Small intestine (tissue), 7 donors: ENCODE results near the gene ZC3H6. TPM values are rescaled to one million over a fixed set of nuclear protein-coding genes. Genes with fewer than 3 reads are reported as not detected.

ENCODE experiments used
- DNase-seq, 2 donors: peaks; one replicate each; pipeline versions ENCODE4 v3.0.0 to v3.0.0-alpha.2; 2013
- FAIRE-seq: peaks from 2 replicates; lab custom pipeline; 2012; peaks lifted over from hg19 to GRCh38; lab: Jason Lieb, UNC
- H3K27ac ChIP-seq, 3 donors: one replicate each; pipeline ENCODE4 v1.5.1; 2013; ENCODE audit warnings: low read length in 2 of 3, mild to moderate bottlenecking in 2 of 3, control low read depth in 1 of 3, inconsistent platforms in 1 of 3, low read depth in 1 of 3, moderate library complexity in 1 of 3
- H3K27me3 ChIP-seq, 3 donors: one replicate each; pipeline ENCODE4 v1.6.1; 2013; ENCODE audit warnings: low read length in 3 of 3, inconsistent platforms in 1 of 3; ENCODE audit not compliant: control insufficient read depth in 3 of 3, insufficient read depth in 3 of 3
- H3K36me3 ChIP-seq, 3 donors: one replicate each; pipeline ENCODE4 v1.6.1; 2013; ENCODE audit warnings: low read length in 3 of 3, inconsistent platforms in 1 of 3, low read depth in 1 of 3, mild to moderate bottlenecking in 1 of 3, moderate library complexity in 1 of 3; ENCODE audit not compliant: control insufficient read depth in 3 of 3, insufficient read depth in 2 of 3
- H3K4me1 ChIP-seq, 3 donors: one replicate each; pipeline ENCODE4 v1.6.1; 2013; ENCODE audit warnings: low read length in 2 of 3, inconsistent platforms in 1 of 3, low read depth in 1 of 3, mild to moderate bottlenecking in 1 of 3, moderate library complexity in 1 of 3; ENCODE audit not compliant: control insufficient read depth in 3 of 3, insufficient read depth in 2 of 3
- H3K4me3 ChIP-seq, 3 donors: one replicate each; pipeline ENCODE4 v1.5.1; 2013; ENCODE audit warnings: low read length in 3 of 3, control low read depth in 1 of 3, inconsistent platforms in 1 of 3, low read depth in 1 of 3, mild to moderate bottlenecking in 1 of 3, moderate library complexity in 1 of 3
- H3K9me3 ChIP-seq, 2 donors: one replicate each; pipeline ENCODE4 v1.6.1; 2013; ENCODE audit warnings: low read depth in 1 of 2, low read length in 1 of 2; ENCODE audit not compliant: control insufficient read depth in 2 of 2, insufficient read depth in 1 of 2
- WGBS, 3 donors: extraction: QIAGEN DNeasy Blood & Tissue Kit; methylation state at CpG; one replicate each; pipeline ENCODE4 v1.1.7; 2013; 5-methylcytosine and 5-hydroxymethylcytosine counted together
- polyA plus RNA-seq, 4 donors: library from polyadenylated mRNA; stranded (reverse) in 3 of 4; unstranded in 1 of 4; fragments of 200-250 nt in 3 of 4; fragments of 120-200 nt in 1 of 4; gene quantifications; one replicate each; pipeline versions ENCODE4 v1.2.1 to v1.2.3, GENCODE V29; 2013
- donor health status: healthy with polysubstance abuse.
- donor health status: control.
- donor health status: control.
- donor health status: Bipolar disorder and iron deficiency.
- donor health status: healthy.

Gene ZC3H6
- polyA plus RNA-seq, 4 donors = 1.6 to 6.3 (median 2.3) TPM

DNA sequence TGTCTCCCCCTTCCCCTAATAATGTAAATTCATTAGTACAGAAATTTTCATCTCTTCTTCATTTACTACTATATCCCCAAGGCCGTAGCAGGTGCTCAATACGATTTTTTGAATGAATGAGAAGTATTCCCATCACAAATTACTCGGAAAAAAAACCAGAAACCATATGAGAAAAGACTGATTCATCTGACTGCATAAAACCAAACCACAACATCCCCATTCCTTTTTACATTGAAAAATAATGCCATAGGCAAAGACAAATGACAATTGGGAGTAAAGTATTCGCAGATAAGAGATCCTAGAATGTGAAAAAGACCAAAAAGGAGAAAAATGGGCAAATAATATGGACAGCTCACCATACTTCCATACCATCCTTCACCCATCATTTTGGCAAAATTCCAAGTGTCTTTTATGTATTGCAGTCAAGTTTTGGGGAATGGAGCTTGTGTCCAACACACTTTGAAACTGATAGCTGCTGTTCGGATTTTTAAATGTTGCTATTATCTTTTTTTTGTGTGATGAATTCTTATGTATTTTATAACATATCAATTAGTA lies 22.1 kb upstream of the ZC3H6 start:
- no peak for DNase-seq
- Histone ChIP-seq H3K36me3 (peaks cover 0 to 9% (median 0%) of the 10 kb centered on the region in 3 donors), H3K27ac (no peak overlapping the region), H3K4me1 (peaks cover 0 to 12% (median 3%) of the 10 kb centered on the region in 3 donors), H3K4me3 (no peak overlapping the region), H3K9me3 (no peaks in the 10 kb centered on the region), H3K27me3 (no peaks in the 10 kb centered on the region)
- 86 to 95% (median 90%) methylated on average over 5 of the region's 5 CpGs for WGBS, 3 donors
- no peak for FAIRE-seq

DNA sequence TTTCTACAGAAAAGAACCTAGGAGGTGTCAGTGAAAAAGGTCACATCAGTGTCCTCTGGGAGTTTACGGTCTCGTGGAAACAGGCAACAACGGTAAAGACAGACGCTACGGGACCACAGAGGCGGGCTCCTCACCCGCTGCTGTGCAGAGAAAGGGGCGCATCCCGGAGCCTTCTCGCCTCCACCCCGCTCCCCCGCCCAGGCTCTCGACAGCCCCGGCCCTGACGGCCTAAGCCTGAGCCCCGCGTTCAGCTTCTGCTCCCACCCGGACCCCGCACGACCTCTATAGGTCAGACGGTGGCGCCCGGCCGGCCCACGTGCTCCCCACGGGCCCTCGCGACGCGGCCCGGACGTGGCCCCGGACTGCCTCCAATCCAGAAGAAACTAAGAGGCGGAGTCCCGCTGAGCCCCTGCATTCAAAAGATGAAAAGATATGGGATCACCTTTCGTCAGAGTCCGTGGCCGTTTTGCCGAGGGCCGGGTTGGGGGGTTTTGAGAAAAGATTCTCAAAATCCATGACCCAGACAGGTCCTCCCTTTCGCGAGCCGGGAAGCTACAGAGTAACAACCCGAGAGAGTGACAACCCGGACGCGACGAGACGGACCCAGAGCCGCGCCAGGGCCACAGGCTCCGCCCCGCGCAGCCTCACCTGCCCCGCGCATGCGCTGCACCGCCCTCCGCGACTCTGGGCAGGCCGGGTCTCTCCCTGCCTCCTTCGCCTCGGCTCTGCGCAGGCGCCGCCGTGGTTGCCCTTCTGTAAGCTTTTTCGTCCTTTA lies 20.7 kb upstream of the ZC3H6 start, which contains the start of gene ZC3H8:
Gene ZC3H8 (minus strand): TSS at position 577 of the 775 bp plus-strand sequence. CDS start 61 bp downstream, at position 516.
- Histone ChIP-seq H3K4me1 (peaks cover 0 to 12% (median 3%) of the 10 kb centered on the region in 3 donors), H3K4me3 (peak within 1 kb of the TSS; percentile 68 to 83 (median 70)), H3K36me3 (no peaks in the 10 kb centered on the region), H3K27me3 (no peaks in the 10 kb centered on the region), H3K27ac (peak within 1 kb of the TSS; percentile 69 to 94 (median 88)), H3K9me3 (no peaks in the 10 kb centered on the region)
- FAIRE-seq (no peak), DNase-seq (peak; percentile 95 to 96)
- 0 to 1% (median 0%) methylated on average over 52 to 68 of the region's 68 CpGs for WGBS, 3 donors

GRCh38 chr2:112255875-112256274 lies 19.5 kb upstream of the ZC3H6 start:
- FAIRE-seq (no peak), DNase-seq (no peak)
- Histone ChIP-seq H3K36me3 (no peaks in the 10 kb centered on the region), H3K9me3 (no peaks in the 10 kb centered on the region), H3K27ac (no peak overlapping the region), H3K4me3 (no peak overlapping the region), H3K27me3 (no peaks in the 10 kb centered on the region), H3K4me1 (peaks cover 0 to 12% (median 3%) of the 10 kb centered on the region in 3 donors)
- 88 to 94% (median 92%) methylated on average over 2 of the region's 2 CpGs for WGBS, 3 donors

- DNase-seq (peak in 1 of 2 donors; percentile 21), FAIRE-seq (no peak)
- no peak overlapping the region for H3K4me3 ChIP-seq
- WGBS, 3 donors = 70 to 75% (median 73%) methylated on average over 2 of the region's 2 CpGs
- peaks cover 0 to 12% (median 3%) of the 10 kb centered on the region in 3 donors for H3K4me1 ChIP-seq
- H3K27me3 ChIP-seq = no peaks in the 10 kb centered on the region
- no peak overlapping the region for H3K27ac ChIP-seq
- no peaks in the 10 kb centered on the region for H3K9me3 ChIP-seq
- H3K36me3 ChIP-seq = no peaks in the 10 kb centered on the region
Observed at GRCh38 chr2:112256654-112257053, 18.7 kb upstream of the ZC3H6 start.

DNA sequence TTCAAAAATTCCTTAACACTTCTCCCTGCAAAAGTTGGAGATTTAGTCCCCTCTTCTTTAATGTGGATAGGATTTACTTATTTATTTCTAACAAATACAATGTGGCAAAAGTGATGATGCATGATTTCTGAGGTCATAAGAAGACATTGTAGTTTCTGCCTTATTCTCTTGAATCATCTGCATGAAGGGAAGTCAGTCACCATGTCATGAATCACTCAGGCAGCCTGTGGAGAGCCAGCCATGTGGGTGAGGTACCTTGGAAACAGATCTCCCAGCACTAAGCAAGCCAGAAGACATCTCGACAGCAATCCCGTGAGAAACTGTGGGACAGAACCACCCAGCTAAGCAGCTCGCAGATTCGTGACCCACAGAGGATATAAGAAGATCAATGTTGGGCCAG lies 17.8 kb upstream of the ZC3H6 start:
- H3K9me3 ChIP-seq = peaks cover 0 to 2% of the 10 kb centered on the region in 2 donors
- peaks cover 0 to 12% (median under 1%) of the 10 kb centered on the region in 3 donors for H3K4me1 ChIP-seq
- FAIRE-seq (no peak), DNase-seq (no peak)
- no peak overlapping the region for H3K27ac ChIP-seq
- H3K27me3 ChIP-seq = no peaks in the 10 kb centered on the region
- H3K4me3 ChIP-seq = no peak overlapping the region
- 68 to 86% (median 73%) methylated on average over 4 of the region's 4 CpGs for WGBS, 3 donors
- no peaks in the 10 kb centered on the region for H3K36me3 ChIP-seq

DNA sequence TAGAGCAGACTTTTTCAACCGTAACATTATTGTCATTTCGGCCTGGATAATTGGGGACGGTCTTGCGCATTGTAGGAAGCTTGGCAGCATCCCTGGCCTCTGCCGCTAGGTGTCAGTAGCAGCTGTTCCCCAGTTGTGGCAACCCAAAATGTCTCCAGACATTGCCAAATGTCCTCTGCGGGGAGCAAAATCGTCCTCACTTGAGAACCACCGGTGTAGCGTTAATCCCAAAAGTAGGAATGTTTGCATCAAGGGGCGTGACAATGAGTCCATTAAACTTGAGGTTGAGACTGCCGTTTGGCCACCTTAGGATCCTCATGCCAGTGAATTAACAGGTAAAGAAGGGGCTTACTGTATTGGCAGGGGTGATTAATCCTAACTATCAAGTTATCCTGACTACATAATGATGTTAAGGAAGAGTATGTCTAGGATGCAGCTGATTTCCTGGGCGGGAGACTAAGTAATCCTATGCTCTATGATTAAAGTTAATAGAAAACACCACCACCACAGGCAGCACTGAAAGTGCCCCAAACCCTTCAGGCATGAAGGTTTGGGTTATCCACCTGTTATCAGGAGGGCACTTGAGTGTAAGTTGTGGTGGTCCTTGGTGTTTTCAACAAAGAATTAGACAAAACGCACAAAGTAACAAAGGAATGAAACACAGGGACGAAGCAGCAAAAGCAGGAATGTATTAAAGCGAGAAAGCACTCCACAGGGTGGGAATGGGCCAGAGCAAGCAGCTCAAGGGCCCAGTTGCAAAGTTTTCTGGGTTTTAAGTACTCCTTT lies 15.7 kb upstream of the ZC3H6 start:
- no peak for FAIRE-seq
- Histone ChIP-seq H3K36me3 (no peaks in the 10 kb centered on the region), H3K4me3 (no peak overlapping the region), H3K4me1 (peaks cover 0 to 5% (median 0%) of the 10 kb centered on the region in 3 donors), H3K27ac (no peak overlapping the region), H3K27me3 (no peaks in the 10 kb centered on the region), H3K9me3 (peaks cover 0 to 7% of the 10 kb centered on the region in 2 donors)
- peak; percentile 70 to 82 for DNase-seq
- 20 to 23% (median 22%) methylated on average over 15 of the region's 15 CpGs for WGBS, 3 donors

- Histone ChIP-seq H3K4me3 (no peak overlapping the region), H3K27ac (no peak overlapping the region), H3K4me1 (peaks cover 0 to 5% (median 0%) of the 10 kb centered on the region in 3 donors), H3K9me3 (peaks cover 0 to 7% of the 10 kb centered on the region in 2 donors), H3K27me3 (no peaks in the 10 kb centered on the region), H3K36me3 (no peaks in the 10 kb centered on the region)
- WGBS, 3 donors = 96 to 99% (median 98%) methylated on average over 3 of the region's 3 CpGs
- no peak for FAIRE-seq
- no peak for DNase-seq
Observed at GRCh38 chr2:112260295-112260625, 15.1 kb upstream of the ZC3H6 start.

DNA sequence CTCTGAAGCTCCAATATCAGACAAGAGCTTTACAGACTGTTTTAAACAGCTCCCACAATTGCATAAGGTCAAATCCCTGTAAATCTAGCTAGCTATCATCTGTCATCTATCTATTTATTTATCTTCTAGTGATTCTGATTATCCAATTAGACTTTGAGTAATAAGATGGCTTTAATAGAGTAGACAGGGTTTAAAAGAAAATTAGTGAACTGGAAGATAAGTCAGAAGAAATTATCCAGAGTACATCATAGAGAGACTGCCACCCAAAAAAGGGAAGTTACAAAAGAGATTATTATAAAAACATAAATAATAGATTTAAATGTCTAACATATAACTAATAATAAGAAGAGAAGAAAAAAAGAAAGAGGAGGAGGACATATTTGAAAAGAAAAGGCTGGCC lies 12.5 kb upstream of the ZC3H6 start:
- no peaks in the 10 kb centered on the region for H3K4me1 ChIP-seq
- no peaks in the 10 kb centered on the region for H3K36me3 ChIP-seq
- no peak for FAIRE-seq
- no peak overlapping the region for H3K27ac ChIP-seq
- DNase-seq = no peak
- H3K27me3 ChIP-seq = no peaks in the 10 kb centered on the region
- H3K4me3 ChIP-seq = no peak overlapping the region
- H3K9me3 ChIP-seq = peaks cover 0 to 7% of the 10 kb centered on the region in 2 donors
